ENCODE measurements around the gene TTC32.

The TTC32 gene

DNA sequence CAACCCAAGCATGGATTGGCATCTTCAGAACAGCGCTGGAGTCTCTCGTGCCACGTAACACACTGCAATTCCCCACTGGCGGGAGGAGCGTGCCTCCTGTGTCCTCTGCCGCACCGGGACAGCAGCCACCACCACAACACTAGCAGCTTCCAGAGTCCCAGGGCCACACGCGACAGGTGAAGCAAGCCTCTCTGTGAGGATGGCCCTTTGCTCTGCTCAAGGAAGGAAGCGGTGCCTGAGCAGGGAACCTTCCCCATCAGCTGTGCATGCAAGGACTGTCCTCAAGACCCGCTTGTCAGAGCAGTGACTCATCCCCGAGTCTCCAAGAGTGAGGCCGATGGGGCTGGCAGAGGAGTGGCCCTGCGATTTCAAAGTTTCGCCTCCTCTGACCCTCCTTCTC is 44.0 kb downstream of the TTC32 start:
- TF ChIP-seq, protein P1, sequence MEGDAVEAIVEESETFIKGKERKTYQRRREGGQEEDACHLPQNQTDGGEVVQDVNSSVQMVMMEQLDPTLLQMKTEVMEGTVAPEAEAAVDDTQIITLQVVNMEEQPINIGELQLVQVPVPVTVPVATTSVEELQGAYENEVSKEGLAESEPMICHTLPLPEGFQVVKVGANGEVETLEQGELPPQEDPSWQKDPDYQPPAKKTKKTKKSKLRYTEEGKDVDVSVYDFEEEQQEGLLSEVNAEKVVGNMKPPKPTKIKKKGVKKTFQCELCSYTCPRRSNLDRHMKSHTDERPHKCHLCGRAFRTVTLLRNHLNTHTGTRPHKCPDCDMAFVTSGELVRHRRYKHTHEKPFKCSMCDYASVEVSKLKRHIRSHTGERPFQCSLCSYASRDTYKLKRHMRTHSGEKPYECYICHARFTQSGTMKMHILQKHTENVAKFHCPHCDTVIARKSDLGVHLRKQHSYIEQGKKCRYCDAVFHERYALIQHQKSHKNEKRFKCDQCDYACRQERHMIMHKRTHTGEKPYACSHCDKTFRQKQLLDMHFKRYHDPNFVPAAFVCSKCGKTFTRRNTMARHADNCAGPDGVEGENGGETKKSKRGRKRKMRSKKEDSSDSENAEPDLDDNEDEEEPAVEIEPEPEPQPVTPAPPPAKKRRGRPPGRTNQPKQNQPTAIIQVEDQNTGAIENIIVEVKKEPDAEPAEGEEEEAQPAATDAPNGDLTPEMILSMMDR (IDR thresholded peaks at IDR 0.05; ENCODE audit: borderline replicate concordance, insufficient read depth, low read depth, low read length), result no peak

DNA sequence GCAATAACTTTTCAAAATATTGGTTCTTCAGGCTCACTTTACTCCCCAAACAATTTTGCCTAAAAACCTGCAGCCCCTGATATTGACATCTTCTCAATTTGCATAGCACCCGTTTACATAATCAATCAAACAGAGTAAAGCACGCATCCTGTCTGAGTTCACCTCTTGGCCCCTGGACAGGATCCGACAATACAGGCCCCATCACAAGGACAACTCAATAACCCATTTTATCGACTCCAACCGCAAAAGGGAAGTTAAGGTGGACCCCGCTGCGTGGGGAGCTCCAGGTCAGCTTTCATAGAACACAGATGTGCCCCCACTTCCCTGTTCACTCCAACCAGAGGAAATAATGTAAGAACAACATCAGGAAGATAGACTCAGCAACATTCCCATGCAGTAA is 44.7 kb downstream of the TTC32 start:
- TF ChIP-seq, protein P1 (IDR thresholded peaks at IDR 0.05; ENCODE audit: borderline replicate concordance, insufficient read depth, low read depth, low read length), result no peak
- no peak overlapping the region for H3K4me3 ChIP-seq (ENCODE audit: low read depth, low read length)

More for the DNA sequence above, 44.0 kb downstream of the TTC32 start:
- no peak overlapping the region for H3K4me3 ChIP-seq (ENCODE audit: low read depth, low read length)

DNA sequence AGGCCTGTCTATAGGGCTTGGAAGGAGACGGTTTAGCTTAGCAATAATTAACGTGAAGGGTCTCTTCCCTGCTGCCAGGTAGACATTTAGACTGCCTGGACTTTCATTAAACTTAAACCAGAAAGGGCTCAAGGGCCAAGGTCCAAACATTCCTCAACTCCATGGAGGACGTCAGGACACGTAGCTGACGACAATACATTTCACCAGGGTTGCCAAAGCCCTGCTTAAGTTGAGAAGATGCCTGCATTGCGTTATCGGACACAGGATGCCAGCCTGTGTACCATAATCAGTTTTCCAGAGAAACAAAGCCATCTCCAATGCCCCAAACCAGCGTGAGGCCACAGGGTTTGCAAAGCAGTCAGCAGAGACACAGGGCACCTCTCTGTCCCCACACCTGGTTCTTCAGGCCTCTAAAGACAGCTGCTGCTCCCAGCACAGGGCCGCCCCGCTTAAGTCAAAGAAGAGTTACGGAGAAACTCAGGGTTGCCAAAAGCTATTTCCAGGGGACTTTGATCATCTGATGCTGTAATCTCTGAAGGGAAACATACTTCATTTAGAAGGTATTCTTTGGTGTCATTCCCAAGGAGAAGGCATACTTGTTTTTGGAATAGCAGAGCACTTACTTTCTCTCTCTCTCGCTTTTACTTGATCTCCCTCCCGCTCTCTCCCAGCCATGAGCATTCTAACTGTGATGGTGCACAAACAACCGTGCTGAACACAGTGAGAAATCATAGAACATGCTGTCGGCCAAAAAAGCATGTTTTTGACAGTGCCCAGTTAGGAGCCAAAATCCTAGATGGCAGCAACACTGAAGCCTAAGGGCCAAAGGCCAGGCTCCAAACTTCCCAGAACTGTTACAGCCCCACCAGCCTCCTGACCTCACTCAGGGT is 46.0 kb downstream of the TTC32 start:
- no peak overlapping the region for H3K4me3 ChIP-seq (ENCODE audit: low read depth, low read length)
- TF ChIP-seq, protein P1 (IDR thresholded peaks at IDR 0.05; ENCODE audit: borderline replicate concordance, insufficient read depth, low read depth, low read length), result no peak

DNA sequence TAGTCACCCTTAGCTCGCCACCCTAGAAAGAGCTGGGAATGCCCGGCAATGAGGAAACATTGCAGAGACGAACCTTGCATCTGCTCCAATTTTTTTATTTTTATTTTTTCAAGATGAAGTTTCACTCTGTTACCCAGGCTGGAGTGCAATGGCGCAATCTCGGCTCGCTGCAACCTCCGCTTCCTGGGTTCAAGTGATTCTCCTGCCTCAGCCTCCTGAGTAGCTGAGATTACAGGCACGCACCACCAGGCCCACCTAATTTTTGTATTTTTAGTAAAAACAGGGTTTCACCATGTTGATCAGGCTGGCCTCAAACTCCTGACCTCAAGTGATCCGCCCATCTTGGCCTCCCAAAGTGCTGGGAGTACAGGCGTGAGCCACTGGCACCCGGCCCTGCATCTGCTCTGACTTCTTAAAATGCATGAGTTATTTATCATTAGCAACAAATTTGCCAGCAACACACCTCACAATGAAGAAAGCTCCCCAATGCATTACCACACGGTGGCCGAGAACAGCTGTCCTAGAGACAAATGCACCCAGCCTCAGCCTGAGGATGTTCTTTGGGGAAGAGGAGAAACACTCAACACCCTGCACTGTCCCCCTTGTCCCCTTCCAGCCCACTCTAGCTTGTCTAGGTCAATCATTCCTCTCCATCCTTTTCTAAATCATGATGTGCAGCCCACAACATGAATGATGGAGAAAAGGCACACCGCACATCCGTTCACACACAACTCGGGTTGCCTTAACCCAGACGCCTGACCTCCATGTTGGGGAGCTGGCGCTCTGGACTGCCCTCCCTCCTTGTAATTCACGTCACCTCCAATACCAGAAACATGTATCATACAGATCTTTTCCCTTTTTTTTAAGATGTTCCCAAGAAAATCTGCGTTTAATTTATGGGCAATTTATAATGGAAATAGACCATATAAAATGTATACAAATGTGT is 46.9 kb downstream of the TTC32 start:
- TF ChIP-seq, protein P1 (IDR thresholded peaks at IDR 0.05; ENCODE audit: borderline replicate concordance, insufficient read depth, low read depth, low read length), result no peak

DNA sequence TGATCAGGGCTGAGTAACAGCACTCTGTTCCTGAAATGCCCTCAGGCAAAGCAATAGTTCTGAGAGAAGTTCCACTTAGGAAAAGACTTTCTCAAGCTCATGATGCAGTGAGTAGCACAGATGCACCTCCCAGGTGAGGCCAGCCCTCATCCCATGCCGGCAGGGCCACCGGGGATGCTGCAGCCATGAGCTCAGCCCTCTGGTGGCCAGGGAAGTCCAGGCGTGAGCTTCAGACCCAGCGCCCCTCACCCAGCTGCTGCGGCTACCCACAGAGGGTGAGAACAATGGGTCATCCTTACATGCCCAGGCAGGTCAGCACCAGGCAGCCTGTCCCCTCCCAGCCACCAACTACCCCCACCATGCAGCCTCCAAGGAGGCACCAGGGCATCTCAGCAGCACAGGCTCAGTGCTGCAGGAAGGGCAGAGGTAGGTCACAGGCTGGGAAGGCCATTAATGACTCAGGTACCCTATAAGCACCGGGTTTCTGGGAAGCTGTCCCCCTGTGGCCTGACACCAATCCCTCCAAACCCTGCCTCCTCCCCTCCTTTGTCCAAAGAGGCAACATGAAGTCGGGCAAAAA is 50.6 kb downstream of the TTC32 start:
- TF ChIP-seq, protein P1 (IDR thresholded peaks at IDR 0.05; ENCODE audit: borderline replicate concordance, insufficient read depth, low read depth, low read length), result peak; percentile 25; the same call in 1 of the 2 replicates
- H3K4me3 ChIP-seq (ENCODE audit: low read depth, low read length), result no peak overlapping the region

More for the DNA sequence above, 46.9 kb downstream of the TTC32 start:
- no peak overlapping the region for H3K4me3 ChIP-seq (ENCODE audit: low read depth, low read length)

DNA sequence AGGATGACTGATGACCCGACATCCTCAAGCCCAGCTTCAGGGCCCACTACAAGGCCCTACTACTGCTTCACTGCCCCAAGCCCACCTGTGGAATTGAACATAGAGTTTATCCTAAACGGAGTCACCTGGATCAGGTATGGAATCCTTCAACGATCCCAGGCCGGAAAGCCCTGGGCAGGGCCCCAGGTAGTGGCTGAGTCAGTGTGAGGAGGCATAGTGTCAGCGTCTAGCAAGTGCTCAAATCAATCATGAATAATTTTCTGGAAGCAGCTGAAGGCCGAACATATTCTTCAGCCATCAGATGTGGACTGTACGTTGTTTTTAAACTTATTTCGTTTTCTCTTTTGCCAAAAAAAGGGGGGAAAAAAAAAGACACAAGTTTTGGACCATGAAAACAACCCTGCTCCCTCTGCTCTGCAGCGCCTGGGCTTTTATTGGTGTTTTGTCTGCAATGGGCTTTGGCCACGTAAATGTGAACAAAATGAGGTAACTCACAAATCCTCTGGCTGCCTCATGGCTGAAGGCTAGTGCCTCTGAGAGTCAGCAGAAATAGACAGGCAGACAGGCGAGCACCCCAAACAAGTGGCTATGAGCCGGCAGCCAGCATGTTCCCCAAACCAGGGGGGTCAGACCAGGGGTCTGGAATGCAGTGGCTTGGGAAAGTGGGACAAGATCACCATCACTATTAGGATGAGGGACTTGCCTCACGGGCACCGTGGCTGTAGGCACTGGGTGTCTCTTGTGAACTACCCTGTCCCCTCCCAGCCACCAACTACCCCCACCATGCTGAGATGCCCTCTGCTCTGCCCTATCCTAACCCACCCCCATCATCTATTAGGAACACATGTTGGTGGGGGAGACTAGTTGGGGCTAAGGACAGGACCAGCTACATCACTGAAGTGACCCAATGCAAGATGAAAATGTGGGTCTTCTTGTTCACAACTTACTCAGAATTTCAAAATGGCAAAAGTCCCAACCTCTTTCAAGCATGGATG is 51.4 kb downstream of the TTC32 start:
- no peak overlapping the region for H3K4me3 ChIP-seq (ENCODE audit: low read depth, low read length)
- TF ChIP-seq, protein P1 (IDR thresholded peaks at IDR 0.05; ENCODE audit: borderline replicate concordance, insufficient read depth, low read depth, low read length), result no peak

Measured in GM12875 (cell line).